Neural progenitor cell (in vitro differentiated cells): ENCODE data around the gene SPATA6L.

Experiments
- EZH2 ChIP-seq: fragments of 200-600 bp; sonication (generic); IDR thresholded peaks from 2 replicates; pipeline ENCODE4 v1.6.1; 2017; ENCODE audit warnings: antibody characterized with exemption, mild to moderate bottlenecking, moderate library complexity
- TF ChIP-seq, protein P1 (sequence below): fragments of 200-600 bp; sonication (generic); IDR thresholded peaks from 2 replicates; pipeline ENCODE4 v1.5.1; 2017; ENCODE audit warnings: antibody characterized with exemption, mild to moderate bottlenecking

DNA sequence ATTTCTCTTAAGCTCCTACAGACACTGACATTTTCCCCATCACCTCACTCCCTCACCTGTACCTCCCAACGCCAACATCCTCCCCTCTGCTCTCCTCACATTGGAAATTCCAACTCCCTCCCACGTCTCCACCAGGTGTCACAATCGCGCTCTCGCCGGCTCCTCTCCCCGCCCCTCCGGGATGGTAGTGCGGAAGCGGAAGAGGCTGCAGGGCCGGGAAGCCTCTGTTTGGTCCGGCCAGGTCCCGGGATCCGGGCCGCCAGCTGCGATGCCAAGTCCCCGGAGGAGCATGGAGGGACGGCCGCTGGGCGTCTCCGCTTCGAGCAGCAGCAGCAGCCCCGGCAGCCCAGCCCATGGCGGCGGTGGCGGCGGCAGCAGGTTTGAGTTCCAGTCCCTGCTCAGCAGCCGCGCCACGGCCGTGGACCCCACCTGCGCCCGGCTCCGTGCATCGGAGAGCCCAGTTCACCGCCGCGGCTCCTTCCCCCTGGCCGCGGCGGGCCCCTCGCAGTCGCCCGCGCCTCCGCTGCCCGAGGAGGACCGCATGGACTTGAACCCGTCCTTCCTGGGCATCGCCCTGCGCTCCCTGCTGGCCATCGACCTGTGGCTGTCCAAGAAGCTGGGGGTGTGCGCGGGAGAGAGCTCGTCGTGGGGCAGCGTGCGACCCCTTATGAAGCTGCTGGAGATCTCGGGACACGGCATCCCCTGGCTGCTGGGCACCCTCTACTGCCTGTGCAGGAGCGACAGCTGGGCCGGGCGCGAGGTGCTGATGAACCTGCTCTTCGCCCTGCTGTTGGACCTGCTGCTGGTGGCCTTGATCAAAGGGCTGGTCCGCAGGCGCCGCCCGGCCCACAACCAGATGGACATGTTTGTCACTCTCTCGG, 3.9 kb downstream of the SPATA6L start, which contains the start of gene PLPP6:
- TF ChIP-seq, protein P1, sequence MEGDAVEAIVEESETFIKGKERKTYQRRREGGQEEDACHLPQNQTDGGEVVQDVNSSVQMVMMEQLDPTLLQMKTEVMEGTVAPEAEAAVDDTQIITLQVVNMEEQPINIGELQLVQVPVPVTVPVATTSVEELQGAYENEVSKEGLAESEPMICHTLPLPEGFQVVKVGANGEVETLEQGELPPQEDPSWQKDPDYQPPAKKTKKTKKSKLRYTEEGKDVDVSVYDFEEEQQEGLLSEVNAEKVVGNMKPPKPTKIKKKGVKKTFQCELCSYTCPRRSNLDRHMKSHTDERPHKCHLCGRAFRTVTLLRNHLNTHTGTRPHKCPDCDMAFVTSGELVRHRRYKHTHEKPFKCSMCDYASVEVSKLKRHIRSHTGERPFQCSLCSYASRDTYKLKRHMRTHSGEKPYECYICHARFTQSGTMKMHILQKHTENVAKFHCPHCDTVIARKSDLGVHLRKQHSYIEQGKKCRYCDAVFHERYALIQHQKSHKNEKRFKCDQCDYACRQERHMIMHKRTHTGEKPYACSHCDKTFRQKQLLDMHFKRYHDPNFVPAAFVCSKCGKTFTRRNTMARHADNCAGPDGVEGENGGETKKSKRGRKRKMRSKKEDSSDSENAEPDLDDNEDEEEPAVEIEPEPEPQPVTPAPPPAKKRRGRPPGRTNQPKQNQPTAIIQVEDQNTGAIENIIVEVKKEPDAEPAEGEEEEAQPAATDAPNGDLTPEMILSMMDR = peak; percentile 59
- TF ChIP-seq EZH2 = peak; percentile 47
